HG02943 (cell line): ENCODE measurements around the gene BICD1.

Source experiments
- ATAC-seq: cut with Tn5 transposase; IDR thresholded peaks from one replicate; pipeline ENCODE4 v1.9.1; 2021; ENCODE audit warnings: mild to moderate bottlenecking, low read depth, moderate library complexity; ENCODE audit not compliant: unreplicated experiment

Gene BICD1

GRCh38 chr12:32233568-32233967, 126.9 kb downstream of the BICD1 start:
- ATAC-seq, result no peak

- ATAC-seq, result no peak
Measured at GRCh38 chr12:32235251-32235650, 128.6 kb downstream of the BICD1 start.

GRCh38 chr12:32240162-32240561, 133.5 kb downstream of the BICD1 start:
- no peak for ATAC-seq

GRCh38 chr12:32240831-32241230, 134.2 kb downstream of the BICD1 start:
- ATAC-seq, result no peak

GRCh38 chr12:32242641-32243040, 136.0 kb downstream of the BICD1 start:
- no peak for ATAC-seq

- ATAC-seq, result no peak
Measured at GRCh38 chr12:32248441-32249140, 141.9 kb downstream of the BICD1 start.

GRCh38 chr12:32249777-32250176, 143.1 kb downstream of the BICD1 start:
- no peak for ATAC-seq

GRCh38 chr12:32252199-32253073, 145.8 kb downstream of the BICD1 start:
- peak; percentile 73 for ATAC-seq

GRCh38 chr12:32253154-32253790, 146.6 kb downstream of the BICD1 start:
- no peak for ATAC-seq

DNA sequence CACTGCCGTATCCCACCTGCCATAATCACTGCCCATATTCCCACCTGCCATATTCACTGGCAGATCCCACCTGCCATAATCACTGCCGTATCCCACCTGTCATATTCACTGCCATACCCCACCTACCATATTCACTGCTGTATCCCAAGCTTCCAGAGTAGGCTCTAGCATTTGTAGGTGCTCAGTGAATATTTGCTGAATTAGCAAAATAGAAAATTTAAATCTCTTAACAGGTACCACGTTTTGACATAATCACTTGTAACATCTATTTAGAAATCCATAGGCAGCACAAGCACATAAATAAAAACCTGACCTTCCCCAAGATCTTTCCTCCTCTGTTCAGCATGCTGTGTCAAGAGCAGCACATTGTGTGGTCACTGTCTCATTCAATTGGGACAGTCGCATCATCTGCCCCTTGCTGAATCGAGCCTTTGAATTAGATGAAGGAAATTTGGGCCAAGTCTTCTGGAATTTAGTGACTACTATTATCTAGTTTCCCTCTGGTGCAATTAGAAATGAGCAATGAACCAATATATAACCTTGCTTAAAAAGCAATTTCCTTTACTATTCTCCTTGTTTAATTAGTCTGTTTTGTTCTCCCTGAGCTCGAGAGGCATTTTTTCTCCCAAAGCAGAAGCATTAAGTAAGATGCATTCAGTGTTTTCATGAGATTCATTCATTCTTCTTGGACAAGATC, 147.8 kb downstream of the BICD1 start:
- ATAC-seq, result no peak

DNA sequence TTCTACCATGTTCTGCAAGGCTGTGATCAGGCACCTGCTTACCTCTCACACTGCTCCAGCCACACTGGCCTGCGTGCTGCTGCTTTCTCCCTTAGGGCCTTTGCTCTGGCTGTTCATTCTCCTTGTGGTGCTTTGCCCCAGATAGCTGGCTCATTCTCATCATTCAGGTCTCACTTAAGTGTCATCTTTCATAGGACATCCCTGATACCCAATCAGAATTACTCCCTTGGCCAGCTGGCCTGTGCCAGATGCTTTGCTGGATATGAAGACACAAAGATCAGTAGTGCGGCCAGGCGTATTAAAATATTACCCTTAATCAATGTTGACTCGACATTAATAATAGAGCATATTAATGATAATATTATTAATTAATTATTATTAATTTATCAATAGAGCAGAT, 148.9 kb downstream of the BICD1 start:
- no peak for ATAC-seq

DNA sequence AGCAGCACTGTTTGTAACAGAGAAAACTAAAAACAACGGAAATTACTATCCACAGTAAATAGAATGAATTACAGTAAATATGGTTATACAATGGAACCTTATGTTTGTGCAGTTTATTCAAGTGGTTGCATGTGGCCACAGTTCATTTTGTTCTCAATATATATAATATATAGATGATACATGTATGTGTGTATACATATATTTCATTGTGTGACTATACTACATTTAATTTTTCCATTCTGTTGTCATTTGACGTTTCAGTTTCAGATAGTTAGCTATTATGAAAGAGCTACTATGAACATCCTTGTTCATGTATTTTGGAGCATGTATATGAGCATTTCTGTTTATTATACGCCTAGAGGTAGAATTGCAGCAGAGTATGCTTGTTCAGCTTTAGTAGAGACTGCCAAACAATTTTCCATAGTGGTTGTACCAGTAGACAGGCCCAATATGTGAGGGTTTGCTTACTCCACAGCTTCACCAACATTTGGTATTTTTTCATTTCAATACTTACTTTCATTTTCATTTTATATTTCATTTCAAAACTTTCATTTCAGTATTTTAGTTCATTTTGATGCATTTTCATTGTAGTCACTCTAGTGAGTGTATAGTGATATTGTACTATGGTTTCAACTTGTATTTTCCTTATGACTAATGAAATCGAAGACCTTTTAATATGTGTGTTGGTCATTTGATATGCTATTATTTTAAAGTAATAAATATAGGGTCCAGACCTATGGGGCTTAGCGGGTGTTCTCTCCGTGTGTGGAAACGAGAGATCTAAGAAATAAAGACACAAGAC, 151.2 kb downstream of the BICD1 start:
- no peak for ATAC-seq

DNA sequence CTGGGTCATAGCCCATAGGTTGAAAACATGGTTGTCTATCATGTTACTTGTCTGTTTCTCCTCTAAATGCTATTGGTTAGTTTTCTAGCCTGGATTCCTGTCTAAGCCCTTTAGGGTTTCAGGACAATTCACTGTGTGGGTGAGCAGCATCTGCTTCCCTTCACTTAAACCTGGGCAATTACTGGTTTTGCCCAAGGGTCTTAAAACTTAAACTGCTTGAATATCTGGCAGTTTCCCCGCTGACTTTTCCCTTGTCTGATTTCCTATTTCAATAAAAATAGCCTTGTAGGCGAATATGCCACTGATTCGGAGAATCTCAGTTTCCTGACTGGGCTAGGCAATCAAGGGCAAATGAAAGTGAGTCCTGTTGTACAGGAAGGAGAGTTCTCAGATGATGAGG, 154.0 kb downstream of the BICD1 start:
- no peak for ATAC-seq

GRCh38 chr12:32261638-32262037, 155.0 kb downstream of the BICD1 start:
- ATAC-seq, result no peak

- no peak for ATAC-seq
Measured at GRCh38 chr12:32264961-32265360, 158.3 kb downstream of the BICD1 start.

DNA sequence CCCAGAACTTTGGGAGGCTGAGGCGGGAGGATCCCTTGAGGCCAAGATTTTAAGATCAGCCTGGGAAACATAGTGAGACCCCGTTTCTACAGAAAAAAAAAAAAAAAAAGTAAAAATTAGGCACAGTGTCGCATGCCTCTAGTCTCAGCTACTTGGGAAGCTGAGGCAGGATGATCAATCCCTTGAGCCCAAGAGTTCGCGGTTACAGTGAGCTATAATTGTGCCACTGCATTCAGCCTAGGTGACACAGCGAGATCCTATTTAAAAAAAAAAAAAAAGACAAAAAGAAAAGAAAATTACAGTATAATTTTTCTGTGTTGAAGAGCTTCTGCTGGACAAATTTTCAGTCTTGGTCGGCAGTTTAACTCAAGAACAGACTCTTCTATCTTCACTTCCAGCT, 158.8 kb downstream of the BICD1 start:
- no peak for ATAC-seq

- peak; percentile 54 for ATAC-seq
Measured at GRCh38 chr12:32265951-32266350, 159.3 kb downstream of the BICD1 start.

- no peak for ATAC-seq
Measured at GRCh38 chr12:32266756-32267155, 160.1 kb downstream of the BICD1 start.

DNA sequence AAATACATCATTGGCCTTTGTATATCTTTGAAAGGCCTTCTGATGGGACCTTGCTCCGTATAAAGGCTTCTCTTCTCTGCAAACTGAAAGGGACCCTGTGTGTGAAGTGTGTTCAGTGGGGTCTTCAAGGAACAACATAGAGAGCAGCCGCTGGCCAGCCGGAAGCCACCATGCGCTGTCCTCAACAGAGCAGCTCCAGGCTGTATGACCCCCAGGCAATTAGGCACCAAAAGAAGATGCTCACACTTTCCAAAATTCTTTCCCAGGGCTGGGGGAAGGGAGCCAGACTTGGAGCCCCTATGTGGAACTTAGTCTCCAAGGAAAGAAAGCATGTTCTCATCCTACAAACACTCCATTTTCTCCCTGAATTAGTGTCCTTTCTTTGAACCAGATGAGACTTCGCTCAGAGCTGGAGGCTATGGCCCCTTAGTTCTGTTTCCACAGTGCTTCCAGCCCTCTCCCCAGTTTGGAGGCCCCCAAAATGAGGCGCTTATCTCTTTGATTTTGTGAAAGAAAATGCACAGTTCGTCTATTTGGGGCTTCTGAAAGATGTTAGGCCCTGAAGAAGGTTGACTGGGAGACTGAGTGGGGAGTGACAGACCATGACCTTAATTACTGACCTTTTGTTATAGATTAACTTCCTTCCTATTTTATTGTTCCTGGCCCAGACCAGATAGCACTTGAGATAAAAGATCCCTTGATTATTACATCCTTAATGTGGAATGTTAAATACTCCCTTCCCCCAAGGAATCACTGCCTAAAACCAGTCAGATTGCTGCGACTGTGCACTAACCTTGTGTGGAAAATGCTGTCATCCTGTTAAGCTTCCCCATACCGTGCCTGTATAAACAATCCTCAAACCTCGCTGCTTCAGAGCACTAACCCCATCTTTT, 164.4 kb downstream of the BICD1 start:
- no peak for ATAC-seq
